Measurements from ENCODE around the gene ASIC4. TPM values are rescaled to one million over a fixed set of nuclear protein-coding genes. Genes with fewer than 3 reads are reported as not detected.

The ASIC4 gene
- total and polyA plus RNA-seq, 2 experiments from 2014 or later: 0.13 to 3.6 TPM

DNA sequence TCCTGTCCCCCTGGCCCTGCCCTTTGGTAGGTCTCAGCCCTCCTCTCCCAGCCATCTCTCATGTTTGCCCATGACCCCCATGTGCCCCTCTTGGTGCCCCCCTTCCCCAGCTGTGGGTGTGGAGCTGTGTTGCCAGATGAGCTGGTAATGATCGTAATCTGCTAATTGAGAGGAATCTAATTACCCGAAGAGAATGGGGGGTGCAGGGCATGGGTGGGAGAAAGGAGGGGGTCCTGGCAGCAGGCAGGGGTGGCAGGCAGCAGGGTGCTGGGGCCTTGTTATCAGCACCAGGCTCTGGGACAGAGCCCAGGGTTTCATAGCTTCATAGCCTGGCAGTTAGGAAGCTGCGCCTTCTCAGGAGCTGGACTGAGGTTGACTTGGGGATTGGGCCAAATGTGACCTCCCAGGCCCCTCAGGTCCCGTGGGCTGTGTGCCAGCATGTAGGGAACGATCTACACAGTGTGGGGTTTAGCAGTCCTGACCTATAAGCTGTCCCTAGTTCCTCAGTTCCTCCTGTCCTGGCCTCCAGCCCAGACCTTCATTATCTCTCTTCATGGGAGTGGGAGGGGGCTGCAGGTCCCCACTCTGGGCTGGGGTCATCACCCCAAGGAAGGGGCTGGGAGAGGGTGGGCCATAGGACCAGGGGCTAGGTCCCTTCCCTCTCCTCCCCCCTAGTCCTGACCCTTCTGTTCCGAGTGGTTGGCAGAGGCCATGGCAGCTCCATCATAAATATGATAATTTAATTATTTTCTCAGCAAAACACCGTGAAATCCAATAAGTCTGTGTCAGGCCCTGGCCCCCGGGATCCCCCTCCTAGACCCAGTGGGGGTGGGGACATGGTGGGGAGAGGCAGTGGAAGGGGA lies 6.5 kb upstream of the ASIC4 start (continued):
- TF ChIP-seq, protein P1, sequence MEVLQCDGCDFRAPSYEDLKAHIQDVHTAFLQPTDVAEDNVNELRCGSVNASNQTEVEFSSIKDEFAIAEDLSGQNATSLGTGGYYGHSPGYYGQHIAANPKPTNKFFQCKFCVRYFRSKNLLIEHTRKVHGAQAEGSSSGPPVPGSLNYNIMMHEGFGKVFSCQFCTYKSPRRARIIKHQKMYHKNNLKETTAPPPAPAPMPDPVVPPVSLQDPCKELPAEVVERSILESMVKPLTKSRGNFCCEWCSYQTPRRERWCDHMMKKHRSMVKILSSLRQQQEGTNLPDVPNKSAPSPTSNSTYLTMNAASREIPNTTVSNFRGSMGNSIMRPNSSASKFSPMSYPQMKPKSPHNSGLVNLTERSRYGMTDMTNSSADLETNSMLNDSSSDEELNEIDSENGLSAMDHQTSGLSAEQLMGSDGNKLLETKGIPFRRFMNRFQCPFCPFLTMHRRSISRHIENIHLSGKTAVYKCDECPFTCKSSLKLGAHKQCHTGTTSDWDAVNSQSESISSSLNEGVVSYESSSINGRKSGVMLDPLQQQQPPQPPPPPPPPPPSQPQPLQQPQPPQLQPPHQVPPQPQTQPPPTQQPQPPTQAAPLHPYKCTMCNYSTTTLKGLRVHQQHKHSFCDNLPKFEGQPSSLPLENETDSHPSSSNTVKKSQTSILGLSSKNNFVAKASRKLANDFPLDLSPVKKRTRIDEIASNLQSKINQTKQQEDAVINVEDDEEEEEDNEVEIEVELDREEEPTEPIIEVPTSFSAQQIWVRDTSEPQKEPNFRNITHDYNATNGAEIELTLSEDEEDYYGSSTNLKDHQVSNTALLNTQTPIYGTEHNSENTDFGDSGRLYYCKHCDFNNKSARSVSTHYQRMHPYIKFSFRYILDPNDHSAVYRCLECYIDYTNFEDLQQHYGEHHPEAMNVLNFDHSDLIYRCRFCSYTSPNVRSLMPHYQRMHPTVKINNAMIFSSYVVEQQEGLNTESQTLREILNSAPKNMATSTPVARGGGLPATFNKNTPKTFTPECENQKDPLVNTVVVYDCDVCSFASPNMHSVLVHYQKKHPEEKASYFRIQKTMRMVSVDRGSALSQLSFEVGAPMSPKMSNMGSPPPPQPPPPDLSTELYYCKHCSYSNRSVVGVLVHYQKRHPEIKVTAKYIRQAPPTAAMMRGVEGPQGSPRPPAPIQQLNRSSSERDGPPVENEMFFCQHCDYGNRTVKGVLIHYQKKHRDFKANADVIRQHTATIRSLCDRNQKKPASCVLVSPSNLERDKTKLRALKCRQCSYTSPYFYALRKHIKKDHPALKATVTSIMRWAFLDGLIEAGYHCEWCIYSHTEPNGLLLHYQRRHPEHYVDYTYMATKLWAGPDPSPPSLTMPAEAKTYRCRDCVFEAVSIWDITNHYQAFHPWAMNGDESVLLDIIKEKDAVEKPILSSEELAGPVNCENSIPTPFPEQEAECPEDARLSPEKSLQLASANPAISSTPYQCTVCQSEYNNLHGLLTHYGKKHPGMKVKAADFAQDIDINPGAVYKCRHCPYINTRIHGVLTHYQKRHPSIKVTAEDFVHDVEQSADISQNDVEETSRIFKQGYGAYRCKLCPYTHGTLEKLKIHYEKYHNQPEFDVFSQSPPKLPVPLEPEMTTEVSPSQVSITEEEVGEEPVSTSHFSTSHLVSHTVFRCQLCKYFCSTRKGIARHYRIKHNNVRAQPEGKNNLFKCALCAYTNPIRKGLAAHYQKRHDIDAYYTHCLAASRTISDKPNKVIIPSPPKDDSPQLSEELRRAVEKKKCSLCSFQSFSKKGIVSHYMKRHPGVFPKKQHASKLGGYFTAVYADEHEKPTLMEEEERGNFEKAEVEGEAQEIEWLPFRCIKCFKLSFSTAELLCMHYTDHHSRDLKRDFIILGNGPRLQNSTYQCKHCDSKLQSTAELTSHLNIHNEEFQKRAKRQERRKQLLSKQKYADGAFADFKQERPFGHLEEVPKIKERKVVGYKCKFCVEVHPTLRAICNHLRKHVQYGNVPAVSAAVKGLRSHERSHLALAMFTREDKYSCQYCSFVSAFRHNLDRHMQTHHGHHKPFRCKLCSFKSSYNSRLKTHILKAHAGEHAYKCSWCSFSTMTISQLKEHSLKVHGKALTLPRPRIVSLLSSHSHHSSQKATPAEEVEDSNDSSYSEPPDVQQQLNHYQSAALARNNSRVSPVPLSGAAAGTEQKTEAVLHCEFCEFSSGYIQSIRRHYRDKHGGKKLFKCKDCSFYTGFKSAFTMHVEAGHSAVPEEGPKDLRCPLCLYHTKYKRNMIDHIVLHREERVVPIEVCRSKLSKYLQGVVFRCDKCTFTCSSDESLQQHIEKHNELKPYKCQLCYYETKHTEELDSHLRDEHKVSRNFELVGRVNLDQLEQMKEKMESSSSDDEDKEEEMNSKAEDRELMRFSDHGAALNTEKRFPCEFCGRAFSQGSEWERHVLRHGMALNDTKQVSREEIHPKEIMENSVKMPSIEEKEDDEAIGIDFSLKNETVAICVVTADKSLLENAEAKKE (CRISPR knock-in tag; IDR thresholded peaks at IDR 0.05): no peak
- no peak for TF ChIP-seq ZNF114 (CRISPR knock-in tag; IDR thresholded peaks at IDR 0.05)

DNA sequence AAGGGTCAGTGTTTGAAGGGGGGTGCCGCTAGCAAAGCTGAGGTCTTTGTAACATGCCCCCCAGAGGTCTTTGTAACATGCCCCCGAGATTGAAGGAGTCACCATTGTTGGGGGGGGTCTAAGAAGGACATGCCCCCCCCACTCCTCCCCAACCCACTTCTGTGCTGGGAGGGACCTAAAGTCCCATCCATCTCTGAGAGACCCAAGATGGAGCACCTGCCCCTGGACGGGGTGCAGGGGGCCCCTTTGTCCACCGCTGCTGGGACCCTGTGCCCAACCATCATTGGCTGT lies 5.9 kb upstream of the ASIC4 start:
- H3K4me3 ChIP-seq: peak overlapping the region; percentile 67; the same call in 1 of the 2 replicates
- peaks cover 17% of the 10 kb centered on the region for H3F3A ChIP-seq (replicated peaks; ENCODE audit: low read depth)
- peaks cover 10% of the 10 kb centered on the region for H3K36me3 Mint-ChIP-seq (ENCODE audit: low read depth)
- DNase-seq (ENCODE audit: low spot score) (no peak), ATAC-seq (no peak)
- no peaks in the 10 kb centered on the region for H3K79me2 ChIP-seq (replicated peaks; ENCODE audit: insufficient read depth)
- no peak overlapping the region for H3K27ac ChIP-seq (ENCODE audit: low read depth)
- H3K36me3 ChIP-seq (ENCODE audit: insufficient read depth): no peaks in the 10 kb centered on the region
- no peaks in the 10 kb centered on the region for H3K9me3 Mint-ChIP-seq
- H3K4me1 ChIP-seq (ENCODE audit: insufficient read depth): peaks cover 61% of the 10 kb centered on the region
- H3K9me2 ChIP-seq (ENCODE audit: insufficient read depth): no peaks in the 10 kb centered on the region
- H4K20me1 ChIP-seq (replicated peaks; ENCODE audit: insufficient read depth): no peaks in the 10 kb centered on the region
- peaks cover 45% of the 10 kb centered on the region for H3K27me3 Mint-ChIP-seq (ENCODE audit: insufficient read depth, low read depth, poor library complexity)
- H3K4me3 Mint-ChIP-seq: no peak overlapping the region
- H3K4me2 ChIP-seq: peak overlapping the region; percentile 92
- H3K27ac Mint-ChIP-seq: no peak overlapping the region
- H2AFZ ChIP-seq: no peak overlapping the region
- H3K27me3 ChIP-seq (ENCODE audit: insufficient read depth): peaks cover 29% of the 10 kb centered on the region
- peaks cover 77% of the 10 kb centered on the region for H3K4me1 Mint-ChIP-seq
- TF ChIP-seq, protein P2, sequence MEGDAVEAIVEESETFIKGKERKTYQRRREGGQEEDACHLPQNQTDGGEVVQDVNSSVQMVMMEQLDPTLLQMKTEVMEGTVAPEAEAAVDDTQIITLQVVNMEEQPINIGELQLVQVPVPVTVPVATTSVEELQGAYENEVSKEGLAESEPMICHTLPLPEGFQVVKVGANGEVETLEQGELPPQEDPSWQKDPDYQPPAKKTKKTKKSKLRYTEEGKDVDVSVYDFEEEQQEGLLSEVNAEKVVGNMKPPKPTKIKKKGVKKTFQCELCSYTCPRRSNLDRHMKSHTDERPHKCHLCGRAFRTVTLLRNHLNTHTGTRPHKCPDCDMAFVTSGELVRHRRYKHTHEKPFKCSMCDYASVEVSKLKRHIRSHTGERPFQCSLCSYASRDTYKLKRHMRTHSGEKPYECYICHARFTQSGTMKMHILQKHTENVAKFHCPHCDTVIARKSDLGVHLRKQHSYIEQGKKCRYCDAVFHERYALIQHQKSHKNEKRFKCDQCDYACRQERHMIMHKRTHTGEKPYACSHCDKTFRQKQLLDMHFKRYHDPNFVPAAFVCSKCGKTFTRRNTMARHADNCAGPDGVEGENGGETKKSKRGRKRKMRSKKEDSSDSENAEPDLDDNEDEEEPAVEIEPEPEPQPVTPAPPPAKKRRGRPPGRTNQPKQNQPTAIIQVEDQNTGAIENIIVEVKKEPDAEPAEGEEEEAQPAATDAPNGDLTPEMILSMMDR (conservative IDR thresholded peaks at IDR 0.05; ENCODE audit: low read depth in 2 of 2): no peak
- TF ChIP-seq, protein P3, sequence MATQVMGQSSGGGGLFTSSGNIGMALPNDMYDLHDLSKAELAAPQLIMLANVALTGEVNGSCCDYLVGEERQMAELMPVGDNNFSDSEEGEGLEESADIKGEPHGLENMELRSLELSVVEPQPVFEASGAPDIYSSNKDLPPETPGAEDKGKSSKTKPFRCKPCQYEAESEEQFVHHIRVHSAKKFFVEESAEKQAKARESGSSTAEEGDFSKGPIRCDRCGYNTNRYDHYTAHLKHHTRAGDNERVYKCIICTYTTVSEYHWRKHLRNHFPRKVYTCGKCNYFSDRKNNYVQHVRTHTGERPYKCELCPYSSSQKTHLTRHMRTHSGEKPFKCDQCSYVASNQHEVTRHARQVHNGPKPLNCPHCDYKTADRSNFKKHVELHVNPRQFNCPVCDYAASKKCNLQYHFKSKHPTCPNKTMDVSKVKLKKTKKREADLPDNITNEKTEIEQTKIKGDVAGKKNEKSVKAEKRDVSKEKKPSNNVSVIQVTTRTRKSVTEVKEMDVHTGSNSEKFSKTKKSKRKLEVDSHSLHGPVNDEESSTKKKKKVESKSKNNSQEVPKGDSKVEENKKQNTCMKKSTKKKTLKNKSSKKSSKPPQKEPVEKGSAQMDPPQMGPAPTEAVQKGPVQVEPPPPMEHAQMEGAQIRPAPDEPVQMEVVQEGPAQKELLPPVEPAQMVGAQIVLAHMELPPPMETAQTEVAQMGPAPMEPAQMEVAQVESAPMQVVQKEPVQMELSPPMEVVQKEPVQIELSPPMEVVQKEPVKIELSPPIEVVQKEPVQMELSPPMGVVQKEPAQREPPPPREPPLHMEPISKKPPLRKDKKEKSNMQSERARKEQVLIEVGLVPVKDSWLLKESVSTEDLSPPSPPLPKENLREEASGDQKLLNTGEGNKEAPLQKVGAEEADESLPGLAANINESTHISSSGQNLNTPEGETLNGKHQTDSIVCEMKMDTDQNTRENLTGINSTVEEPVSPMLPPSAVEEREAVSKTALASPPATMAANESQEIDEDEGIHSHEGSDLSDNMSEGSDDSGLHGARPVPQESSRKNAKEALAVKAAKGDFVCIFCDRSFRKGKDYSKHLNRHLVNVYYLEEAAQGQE (IDR thresholded peaks at IDR 0.05; ENCODE audit: unreplicated experiment): no peak
- TF ChIP-seq EZH2phosphoT487 (IDR thresholded peaks at IDR 0.05; ENCODE audit: unreplicated experiment) (no peak), JUNB (IDR thresholded peaks at IDR 0.05; ENCODE audit: unreplicated experiment) (no peak), ZNF114 (CRISPR knock-in tag; IDR thresholded peaks at IDR 0.05) (no peak), POLR2AphosphoS5 (IDR thresholded peaks at IDR 0.05; ENCODE audit: low read depth) (no peak), EZH2 (IDR thresholded peaks at IDR 0.05; ENCODE audit: low read depth, unreplicated experiment) (no peak), NANOG (IDR thresholded peaks at IDR 0.05; ENCODE audit: borderline replicate concordance) (no peak), ZNF331 (CRISPR knock-in tag; IDR thresholded peaks at IDR 0.05; ENCODE audit: low read depth) (no peak), STAT1 (IDR thresholded peaks at IDR 0.05; ENCODE audit: unreplicated experiment) (no peak)
- TF ChIP-seq, protein P4, sequence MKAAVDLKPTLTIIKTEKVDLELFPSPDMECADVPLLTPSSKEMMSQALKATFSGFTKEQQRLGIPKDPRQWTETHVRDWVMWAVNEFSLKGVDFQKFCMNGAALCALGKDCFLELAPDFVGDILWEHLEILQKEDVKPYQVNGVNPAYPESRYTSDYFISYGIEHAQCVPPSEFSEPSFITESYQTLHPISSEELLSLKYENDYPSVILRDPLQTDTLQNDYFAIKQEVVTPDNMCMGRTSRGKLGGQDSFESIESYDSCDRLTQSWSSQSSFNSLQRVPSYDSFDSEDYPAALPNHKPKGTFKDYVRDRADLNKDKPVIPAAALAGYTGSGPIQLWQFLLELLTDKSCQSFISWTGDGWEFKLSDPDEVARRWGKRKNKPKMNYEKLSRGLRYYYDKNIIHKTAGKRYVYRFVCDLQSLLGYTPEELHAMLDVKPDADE (IDR thresholded peaks at IDR 0.05): no peak
